Naive thymus-derived CD4-positive, alpha-beta T cell (primary cell): ENCODE data around the gene HPX. TPM values are rescaled to one million over a fixed set of nuclear protein-coding genes. Genes with fewer than 3 reads are reported as not detected.

Experiments
- ATAC-seq: fragments of 150-1000 bp; cut with Tn5 transposase; 2 replicates; pipeline ENCODE4 v1.10.0; 2021; ENCODE audit warnings: mild to moderate bottlenecking, moderate library complexity
- CTCF ChIA-PET: fragments of 350-600 bp; sonication (Branson Sonifier 250); formaldehyde crosslinking; loops from one replicate; lab custom pipeline; 2021; ENCODE audit warnings: antibody characterized with exemption; lab: Charles Lee
- POLR2A ChIA-PET: fragments of 350-600 bp; sonication (Branson Sonifier 250); formaldehyde crosslinking; loops from one replicate; lab custom pipeline; 2021; ENCODE audit warnings: antibody characterized with exemption, inconsistent platforms; lab: Charles Lee
- DNase-seq, 9 donors: peaks; one replicate each; pipeline versions ENCODE4 v3.0.0 to v3.0.0-alpha.2; 2020 to 2022; ENCODE audit warnings: mixed read lengths in 1 of 9
- H3K27ac ChIP-seq: one replicate; pipeline ENCODE4 v1.7.0; 2013; ENCODE audit warnings: mild to moderate bottlenecking, low read depth, low read length, moderate library complexity
- H3K27me3 ChIP-seq, 2 donors: one replicate each; pipeline ENCODE4 v1.7.0; 2013; ENCODE audit warnings: low read length in 2 of 2, mild to moderate bottlenecking in 2 of 2, moderate library complexity in 2 of 2; ENCODE audit not compliant: control insufficient read depth in 2 of 2, insufficient read depth in 2 of 2
- H3K36me3 ChIP-seq, 3 experiments: 1 replicate in 2 of 3; 2 replicates in 1 of 3; pipeline ENCODE4 v1.7.0; 2013; ENCODE audit warnings: low read length in 3 of 3, mild to moderate bottlenecking in 3 of 3, moderate library complexity in 1 of 3; ENCODE audit not compliant: insufficient read depth in 3 of 3, control insufficient read depth in 2 of 3
- H3K4me1 ChIP-seq, 2 donors: one replicate each; pipeline ENCODE4 v1.7.0; 2013; ENCODE audit warnings: low read length in 2 of 2, mild to moderate bottlenecking in 2 of 2, moderate library complexity in 1 of 2; ENCODE audit not compliant: control insufficient read depth in 2 of 2, insufficient read depth in 2 of 2
- H3K4me3 ChIP-seq: 2 replicates; pipeline ENCODE4 v1.7.0; 2013; ENCODE audit warnings: mild to moderate bottlenecking, low read length
- H3K9me3 ChIP-seq, 3 experiments: 1 replicate in 2 of 3; 2 replicates in 1 of 3; pipeline ENCODE4 v1.7.0; 2013; ENCODE audit warnings: low read length in 3 of 3; ENCODE audit not compliant: control insufficient read depth in 2 of 3
- H3K27ac Mint-ChIP-seq, 9 donors: one replicate each; pipeline ENCODE4 v1.8.0; 2020 to 2022; ENCODE audit warnings: mixed read lengths in 9 of 9, mild to moderate bottlenecking in 8 of 9, moderate library complexity in 5 of 9, inconsistent platforms in 2 of 9
- H3K27me3 Mint-ChIP-seq, 5 donors: one replicate each; pipeline ENCODE4 v1.8.0; 2021 to 2022; ENCODE audit warnings: mixed read lengths in 5 of 5, mild to moderate bottlenecking in 1 of 5
- H3K36me3 Mint-ChIP-seq, 5 donors: one replicate each; pipeline ENCODE4 v1.8.0; 2020 to 2022; ENCODE audit warnings: mixed read lengths in 5 of 5, mild to moderate bottlenecking in 3 of 5, inconsistent platforms in 1 of 5
- H3K4me1 Mint-ChIP-seq, 7 donors: one replicate each; pipeline ENCODE4 v1.8.0; 2020 to 2022; ENCODE audit warnings: mixed read lengths in 7 of 7, mild to moderate bottlenecking in 3 of 7, inconsistent platforms in 1 of 7
- H3K4me3 Mint-ChIP-seq, 10 donors: one replicate each; pipeline ENCODE4 v1.8.0; 2020 to 2022; ENCODE audit warnings: mild to moderate bottlenecking in 10 of 10, mixed read lengths in 10 of 10, moderate library complexity in 6 of 10, inconsistent platforms in 2 of 10
- H3K9me3 Mint-ChIP-seq, 11 donors: one replicate each; pipeline ENCODE4 v1.8.0; 2020 to 2022; ENCODE audit warnings: mixed read lengths in 11 of 11, mild to moderate bottlenecking in 4 of 11, inconsistent platforms in 1 of 11, moderate library complexity in 1 of 11
- intact Hi-C, 2 donors: fragments of 100-400 bp; cut with micrococcal nuclease; formaldehyde crosslinking; loops; one replicate each; pipeline ENCODE4 v1.15.1; 2023
- polyA plus RNA-seq, 2 donors: library from polyadenylated mRNA; unstranded; fragments of 300-500 nt; fragmentation: Illumina TruSeq; gene quantifications; one replicate each; pipeline ENCODE4 v1.2.3, GENCODE V29; 2021
- total RNA-seq, 6 experiments: library from RNA in 5 of 6; stranded (reverse) in 5 of 6; gene quantifications; 1 replicate in 5 of 6; 2 replicates in 1 of 6; pipeline ENCODE4 v1.2.3 and lab custom pipeline; 2021 to 2026

HPX gene
- total and polyA plus RNA-seq, 7 experiments from 2014 or later = 0.56 to 7.0 (median 1.7) TPM; not detected in 2

DNA sequence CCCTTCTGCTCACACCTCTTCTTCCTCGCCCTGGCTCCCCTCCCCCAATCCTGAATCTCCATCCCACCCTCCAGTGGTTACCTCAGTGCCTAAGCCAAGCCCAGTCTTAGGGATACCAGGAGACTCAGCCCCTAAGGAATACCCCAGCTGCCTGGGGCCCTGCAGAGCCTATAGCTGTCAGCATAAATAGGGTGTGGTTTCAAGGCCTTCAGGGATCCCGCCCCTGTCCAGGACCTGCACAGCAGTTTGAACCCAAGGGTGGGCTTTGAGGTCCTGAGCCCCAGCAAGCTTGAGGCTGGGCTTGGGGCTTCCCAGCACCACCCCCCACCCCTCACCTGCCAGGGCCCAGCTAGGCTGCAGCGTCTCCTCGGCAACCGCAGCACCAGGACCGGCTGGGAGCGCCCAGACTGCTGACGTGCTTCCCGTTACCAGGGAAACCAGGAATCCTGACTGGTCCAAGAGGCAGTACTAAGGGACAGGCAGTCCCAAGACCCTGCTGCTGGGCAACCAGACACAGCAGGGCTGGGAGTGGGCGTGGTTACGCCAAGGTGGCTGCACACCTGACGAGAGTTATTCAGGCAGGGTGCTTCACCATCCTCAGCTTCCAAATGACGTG, 35.6 kb downstream of the HPX start:
- H3K27ac Mint-ChIP-seq = peak overlapping the region in 8 of 9 donors; percentile 94 to 99 (median 97)
- CTCF ChIA-PET = interaction anchor here (2.6 to 7.2 kb wide), 3 partner anchors 14 to 36 kb away, joined by 8 to 86 read pairs (median 41); partner anchors contain the start of genes APBB1 and HPX
- H3K4me1 ChIP-seq = peaks cover 53 to 86% of the 10 kb centered on the region in 2 donors

DNA sequence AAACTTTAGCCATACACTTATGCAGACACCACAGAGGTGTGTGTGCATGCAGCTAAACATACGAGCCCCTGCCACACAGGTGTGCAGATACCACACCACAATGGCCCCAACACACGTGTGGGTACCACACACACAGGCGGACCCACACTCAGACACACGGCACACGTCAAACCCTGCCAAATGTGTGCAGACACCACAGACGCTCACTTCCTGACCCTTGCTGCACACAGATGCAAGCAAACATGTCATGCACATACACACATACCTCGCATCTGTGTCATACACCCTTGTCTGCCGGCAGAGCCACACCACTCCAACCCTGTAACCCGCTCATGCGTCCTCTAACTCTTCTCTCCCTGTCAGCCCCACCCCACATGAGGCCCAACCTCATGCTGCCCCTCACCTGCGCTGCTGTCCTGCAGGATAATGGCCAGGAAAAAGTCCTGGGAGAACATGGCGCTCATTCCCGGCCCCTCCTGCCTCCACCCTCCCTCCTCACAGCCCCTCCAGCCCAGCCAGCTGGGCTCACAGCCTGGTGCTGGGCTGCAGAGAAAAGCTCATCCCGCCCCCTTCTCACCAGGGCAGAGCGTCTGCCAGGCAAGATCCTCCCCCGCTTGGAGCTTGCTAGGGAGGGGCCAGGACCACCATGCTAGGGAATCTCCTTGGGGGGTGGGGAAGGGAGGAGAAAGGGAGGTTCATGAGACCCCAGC, 36.3 kb downstream of the HPX start:
- DNase-seq (peak in 7 of 9 donors; percentile 65 to 75 (median 71)), ATAC-seq (peak; percentile 55)
- peaks cover 1 to 23% (median 1%) of the 10 kb centered on the region in 3 experiments for H3K36me3 ChIP-seq
- H3K9me3 Mint-ChIP-seq = peaks cover 0 to 5% (median 0%) of the 10 kb centered on the region in 11 donors
- peaks cover 0 to 3% (median 0%) of the 10 kb centered on the region in 5 donors for H3K27me3 Mint-ChIP-seq
- H3K27ac Mint-ChIP-seq = peak overlapping the region; percentile 64 to 99 (median 97)
- intact Hi-C loops = loop anchor here (5.0 kb wide), 3 partner anchors 213 to 1583 kb away; partner anchors contain the start of genes EIF3F (in 1 of the 2), MRPL17 (in 1 of the 2) and TPP1 (in 1 of the 2)
- peak overlapping the region; percentile 52 for H3K4me3 ChIP-seq
- H3K27me3 ChIP-seq = no peaks in the 10 kb centered on the region
- no peaks in the 10 kb centered on the region for H3K9me3 ChIP-seq
- H3K27ac ChIP-seq = peak overlapping the region; percentile 80
- H3K4me3 Mint-ChIP-seq = peak overlapping the region; percentile 71 to 94 (median 88)
- peaks cover 53 to 82% of the 10 kb centered on the region in 2 donors for H3K4me1 ChIP-seq
- POLR2A ChIA-PET = interaction anchor here (1.5 to 23.8 kb wide), 13 partner anchors 6 to 77 kb away, joined by 5 to 525 read pairs (median 22); partner anchors contain the start of genes APBB1, ARFIP2, SMPD1 and TIMM10B
- peaks cover 67 to 98% (median 80%) of the 10 kb centered on the region in 7 donors for H3K4me1 Mint-ChIP-seq
- CTCF ChIA-PET = interaction anchor here (0.7 to 7.2 kb wide), 6 partner anchors 9 to 96 kb away, joined by 3 to 86 read pairs (median 18); partner anchors contain the start of genes APBB1 and HPX
- H3K36me3 Mint-ChIP-seq = peaks cover 7 to 45% (median 35%) of the 10 kb centered on the region in 5 donors

More for the DNA sequence above, 35.6 kb downstream of the HPX start:
- Mint-ChIP-seq H3K4me3 (peak overlapping the region in 9 of 10 donors; percentile 84 to 94 (median 88)), H3K36me3 (peaks cover 7 to 45% (median 29%) of the 10 kb centered on the region in 5 donors), H3K27me3 (peaks cover 0 to 3% (median 0%) of the 10 kb centered on the region in 5 donors), H3K9me3 (peaks cover 0 to 5% (median 0%) of the 10 kb centered on the region in 11 donors), H3K4me1 (peaks cover 70 to 98% (median 81%) of the 10 kb centered on the region in 7 donors)
- Histone ChIP-seq H3K27ac (peak overlapping the region; percentile 80), H3K4me3 (peak overlapping the region; percentile 2), H3K27me3 (no peaks in the 10 kb centered on the region), H3K9me3 (no peaks in the 10 kb centered on the region), H3K36me3 (peaks cover 4 to 23% (median 6%) of the 10 kb centered on the region in 3 experiments)
- intact Hi-C loops = no loop called here
- ATAC-seq (no peak), DNase-seq (peak in 2 of 9 donors; percentile 33 to 49)
- POLR2A ChIA-PET = interaction anchor here (1.5 to 23.8 kb wide), 8 partner anchors 9 to 34 kb away, joined by 5 to 525 read pairs (median 35); partner anchors contain the start of genes APBB1 and SMPD1

DNA sequence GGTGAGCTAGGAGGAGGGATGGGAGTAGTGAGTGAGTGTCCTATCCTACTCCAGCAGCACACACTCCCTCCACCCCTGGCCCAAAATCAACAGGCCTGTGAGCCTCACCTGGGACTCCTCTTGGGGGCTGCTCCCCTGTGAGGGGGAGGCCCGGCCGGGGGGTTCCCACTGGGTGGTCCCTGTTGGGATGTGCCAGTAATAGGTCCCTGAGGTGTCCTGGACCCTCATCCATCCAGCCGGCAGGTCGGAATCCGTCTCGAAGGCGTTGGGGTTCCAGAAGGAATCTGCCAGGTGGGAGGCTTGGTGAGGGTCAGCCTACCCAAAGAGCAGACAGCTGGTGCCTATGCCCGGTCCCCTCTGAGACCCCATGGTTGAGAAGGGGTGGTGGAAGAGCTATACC, 37.2 kb downstream of the HPX start:
- Mint-ChIP-seq H3K4me3 (peak overlapping the region; percentile 74 to 94 (median 90)), H3K9me3 (peaks cover 0 to 5% (median 0%) of the 10 kb centered on the region in 11 donors), H3K27ac (peak overlapping the region; percentile 94 to 100 (median 97)), H3K4me1 (peaks cover 67 to 100% (median 84%) of the 10 kb centered on the region in 7 donors), H3K27me3 (peaks cover 0 to 5% (median 0%) of the 10 kb centered on the region in 5 donors), H3K36me3 (peaks cover 15 to 50% (median 38%) of the 10 kb centered on the region in 5 donors)
- intact Hi-C loops = loop anchor here (5.0 kb wide), 3 partner anchors 214 to 1584 kb away; partner anchors contain the start of genes EIF3F (in 1 of the 2), MRPL17 (in 1 of the 2) and TPP1 (in 1 of the 2)
- peaks cover 53 to 87% of the 10 kb centered on the region in 2 donors for H3K4me1 ChIP-seq
- no peaks in the 10 kb centered on the region for H3K27me3 ChIP-seq
- ChIA-PET POLR2A (interaction anchor here (0.7 to 23.8 kb wide), 19 partner anchors 7 to 342 kb away, joined by 3 to 525 read pairs (median 8); partner anchors contain the start of genes APBB1, ARFIP2, SMPD1 and TIMM10B), CTCF (interaction anchor here (0.7 to 7.2 kb wide), 10 partner anchors 10 to 201 kb away, joined by 3 to 86 read pairs (median 16); partner anchors contain the start of genes APBB1, HPX and SMPD1)
- peak overlapping the region; percentile 80 for H3K27ac ChIP-seq
- H3K36me3 ChIP-seq = peaks cover 0 to 22% (median 0%) of the 10 kb centered on the region in 3 experiments
- ATAC-seq (no peak), DNase-seq (no peak)
- H3K4me3 ChIP-seq = peak overlapping the region; percentile 52
- H3K9me3 ChIP-seq = no peaks in the 10 kb centered on the region

DNA sequence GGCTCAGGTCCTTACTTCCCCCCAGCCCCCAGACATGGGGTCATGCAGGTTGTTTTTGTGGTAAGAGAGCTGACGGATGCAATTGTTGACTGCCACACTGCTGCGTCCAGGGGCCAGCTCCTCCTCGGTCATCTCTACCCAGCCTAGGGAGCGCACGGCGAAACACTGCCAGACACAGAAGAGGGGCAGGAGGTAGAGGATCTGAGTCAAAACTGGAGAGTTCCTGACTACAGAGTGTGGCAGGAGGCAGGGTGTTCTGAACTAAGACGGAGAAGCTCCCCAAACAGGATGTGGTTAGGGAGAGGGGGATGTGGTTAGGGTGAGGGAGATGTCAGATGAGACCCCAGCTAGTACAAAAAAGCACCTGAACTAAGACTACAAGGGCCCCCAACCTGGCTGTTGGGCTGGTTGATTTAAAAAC, 38.2 kb downstream of the HPX start:
- DNase-seq (peak in 8 of 9 donors; percentile 69 to 99 (median 97)), ATAC-seq (peak; percentile 92)
- H3K36me3 Mint-ChIP-seq = peaks cover 19 to 53% (median 43%) of the 10 kb centered on the region in 5 donors
- Histone ChIP-seq H3K27ac (peak overlapping the region; percentile 80), H3K4me1 (peaks cover 53 to 83% of the 10 kb centered on the region in 2 donors), H3K36me3 (peaks cover 0 to 31% (median 0%) of the 10 kb centered on the region in 3 experiments), H3K27me3 (no peaks in the 10 kb centered on the region), H3K9me3 (no peaks in the 10 kb centered on the region), H3K4me3 (peak overlapping the region; percentile 52)
- intact Hi-C loops = loop anchor here (1.0 to 5.0 kb wide), 11 partner anchors 11 to 1585 kb away; partner anchors contain the start of genes SMPD1 (in 2 of the 2), APBB1 (in 1 of the 2), EIF3F (in 1 of the 2) and MRPL17 (in 1 of the 2)
- ChIA-PET POLR2A (interaction anchor here (0.8 to 23.8 kb wide), 21 partner anchors 8 to 343 kb away, joined by 3 to 525 read pairs (median 8); partner anchors contain the start of genes APBB1, ARFIP2, MRPL17 and SMPD1), CTCF (interaction anchor here (0.9 to 7.2 kb wide), 11 partner anchors 10 to 202 kb away, joined by 3 to 86 read pairs (median 13); partner anchors contain the start of genes APBB1, HPX and SMPD1)
- H3K4me3 Mint-ChIP-seq = peak overlapping the region; percentile 74 to 94 (median 90)
- peaks cover 0 to 5% (median 0%) of the 10 kb centered on the region in 11 donors for H3K9me3 Mint-ChIP-seq
- H3K27me3 Mint-ChIP-seq = peaks cover 0 to 5% (median 0%) of the 10 kb centered on the region in 5 donors
- H3K27ac Mint-ChIP-seq = peak overlapping the region; percentile 94 to 100 (median 97)
- peaks cover 63 to 100% (median 87%) of the 10 kb centered on the region in 7 donors for H3K4me1 Mint-ChIP-seq

DNA sequence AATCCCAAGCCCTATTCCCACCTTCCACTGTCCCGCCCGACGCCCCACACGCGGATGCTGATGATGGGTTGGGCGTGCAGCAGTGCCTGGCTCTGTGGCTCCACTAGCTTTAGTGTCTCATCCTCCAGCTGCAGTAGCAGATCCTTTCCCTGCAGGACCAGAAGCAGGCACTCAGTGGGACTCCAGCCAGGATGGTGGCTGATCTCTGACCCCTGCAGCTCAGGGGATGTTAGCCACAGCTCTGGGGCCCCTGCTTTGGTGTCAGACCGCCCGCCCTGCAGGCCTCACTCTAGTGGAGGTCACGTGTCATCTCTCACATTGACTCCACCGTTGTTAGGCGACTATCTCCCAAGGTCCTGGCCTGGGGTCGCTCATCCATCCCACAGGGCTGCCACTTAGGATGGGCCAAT, 38.7 kb downstream of the HPX start:
- peak overlapping the region; percentile 94 to 100 (median 97) for H3K27ac Mint-ChIP-seq
- intact Hi-C loops = loop anchor here (1.0 to 5.0 kb wide), 11 partner anchors 11 to 1585 kb away; partner anchors contain the start of genes SMPD1 (in 2 of the 2), APBB1 (in 1 of the 2), EIF3F (in 1 of the 2) and MRPL17 (in 1 of the 2)
- H3K27me3 ChIP-seq = no peaks in the 10 kb centered on the region
- H3K4me1 ChIP-seq = peaks cover 53 to 84% of the 10 kb centered on the region in 2 donors
- POLR2A ChIA-PET = interaction anchor here (1.2 to 23.8 kb wide), 17 partner anchors 9 to 344 kb away, joined by 3 to 525 read pairs (median 8); partner anchors contain the start of genes APBB1, ARFIP2, MRPL17 and SMPD1
- H3K4me3 Mint-ChIP-seq = peak overlapping the region; percentile 74 to 94 (median 90)
- CTCF ChIA-PET = interaction anchor here (1.2 to 7.2 kb wide), 9 partner anchors 9 to 203 kb away, joined by 4 to 86 read pairs (median 19); partner anchors contain the start of genes APBB1, HPX and SMPD1
- H3K9me3 ChIP-seq = no peaks in the 10 kb centered on the region
- peaks cover 24 to 54% (median 47%) of the 10 kb centered on the region in 5 donors for H3K36me3 Mint-ChIP-seq
- H3K4me3 ChIP-seq = peak overlapping the region; percentile 52
- peak; percentile 25 for ATAC-seq
- peak overlapping the region; percentile 80 for H3K27ac ChIP-seq
- peaks cover 0 to 36% (median 0%) of the 10 kb centered on the region in 3 experiments for H3K36me3 ChIP-seq
- peaks cover 0 to 5% (median 0%) of the 10 kb centered on the region in 11 donors for H3K9me3 Mint-ChIP-seq
- DNase-seq = peak in 3 of 9 donors; percentile 36 to 40 (median 38)
- peaks cover 62 to 100% (median 87%) of the 10 kb centered on the region in 7 donors for H3K4me1 Mint-ChIP-seq
- H3K27me3 Mint-ChIP-seq = peaks cover 0 to 5% (median 0%) of the 10 kb centered on the region in 5 donors
